HepG2 (cell line): ENCODE data around the gene KRTAP1-1. TPM values are rescaled to one million over a fixed set of nuclear protein-coding genes. Genes with fewer than 3 reads are reported as not detected.
A peak's percentile ranks its signal among the peaks of the same experiment; 100 is the strongest.

Experiments used
- HDAC1 ChIP-seq: sonication (generic); formaldehyde crosslinking; IDR thresholded peaks from 2 replicates; pipeline ENCODE4 v1.5.1; 2020; ENCODE audit warnings: mild to moderate bottlenecking, missing genetic modification reagents
- NR2F1 ChIP-seq, 2 experiments: fragments of 450-650 bp in 1 of 2; formaldehyde crosslinking in 1 of 2; IDR thresholded peaks; 2 replicates each; pipeline versions ENCODE4 v1.5.0 to v1.6.1; 2016 to 2020; ENCODE audit warnings: mild to moderate bottlenecking in 1 of 2, missing compliant biosample characterization in 1 of 2, missing genetic modification reagents in 1 of 2, moderate library complexity in 1 of 2
- SAP130 ChIP-seq: IDR thresholded peaks from 2 replicates; pipeline ENCODE4 v1.6.1; 2016; ENCODE audit warnings: low read depth
- polyA plus RNA-seq, 8 experiments: library from polyadenylated mRNA; depleted of rRNA in 3 of 8; stranded (reverse) in 7 of 8; unstranded in 1 of 8; fragments of >200 nt; fragmentation: Illumina TruSeq in 4 of 8; extraction: Trizol in 4 of 8; gene quantifications; 2 replicates each; pipeline versions ENCODE4 v1.2.1 to v1.2.3, GENCODE V29; 2011 to 2016; ENCODE audit warnings: low read depth in 4 of 8, missing spikeins in 1 of 8, mixed read lengths in 1 of 8; ENCODE audit not compliant: insufficient read depth in 1 of 8
- total RNA-seq, 5 experiments: library from RNA; depleted of rRNA; stranded (reverse); fragments of >200 nt; fragmentation: Illumina TruSeq; extraction: Trizol; gene quantifications; 2 replicates each; pipeline ENCODE4 v1.2.3, GENCODE V29; 2016; ENCODE audit warnings: low read depth in 1 of 5
- TF ChIP-seq, protein P1 (sequence below): IDR thresholded peaks from 2 replicates; pipeline ENCODE4 v1.6.1; 2016; ENCODE audit warnings: mild to moderate bottlenecking
- TF ChIP-seq, protein P2 (sequence below): sonication (generic); formaldehyde crosslinking; IDR thresholded peaks from 2 replicates; pipeline ENCODE4 v1.4.0; 2020; ENCODE audit warnings: missing genetic modification reagents
- TF ChIP-seq, protein P3 (sequence below): sonication (generic); formaldehyde crosslinking; IDR thresholded peaks from 2 replicates; pipeline ENCODE4 v1.4.0; 2020; ENCODE audit warnings: mild to moderate bottlenecking, missing genetic modification reagents, borderline replicate concordance
- TF ChIP-seq, protein P4 (sequence below): IDR thresholded peaks from 2 replicates; pipeline ENCODE4 v1.6.1; 2016; ENCODE audit warnings: low read depth

KRTAP1-1 gene
- total and polyA plus RNA-seq, 2 of the 13 experiments (the other 11 are each of a cell fraction or from before 2014, with no cell fraction given): not detected

DNA sequence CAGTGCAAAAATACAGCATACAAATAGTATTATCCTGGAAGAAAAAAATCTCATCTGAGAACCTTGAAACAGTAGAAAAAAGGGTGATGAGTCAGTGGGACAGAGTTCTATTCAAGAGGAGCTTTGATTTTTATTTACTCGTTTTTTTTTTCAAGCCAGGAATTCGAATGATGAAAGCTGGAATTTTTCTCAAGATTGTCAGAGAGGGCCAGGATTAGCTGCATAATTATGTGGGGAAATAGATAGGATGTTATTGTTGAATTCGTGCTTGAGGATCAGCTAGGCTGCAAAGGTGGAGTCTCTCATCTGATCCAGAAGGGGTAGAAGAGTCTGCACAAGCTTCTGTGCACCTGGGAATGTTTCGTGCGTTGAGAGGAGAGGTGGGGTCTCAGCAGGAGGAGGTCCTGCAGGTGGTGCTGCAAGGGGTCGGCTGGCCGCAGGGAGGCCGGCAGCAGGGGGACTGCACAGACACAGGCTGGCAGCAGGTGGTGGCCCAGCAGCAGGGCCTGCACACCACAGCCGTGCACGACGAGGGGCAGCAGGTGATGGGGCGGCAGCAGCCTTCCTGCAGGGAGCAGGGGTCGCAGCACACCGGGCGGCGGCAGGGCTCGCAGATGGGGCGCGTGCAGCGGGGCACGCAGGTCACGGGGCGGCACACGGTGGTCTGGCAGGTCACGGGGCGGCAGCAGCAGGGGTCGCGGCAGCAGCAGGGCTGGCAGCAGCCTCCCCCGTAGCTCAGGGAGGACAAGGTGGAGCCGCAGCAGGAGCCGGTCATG, 18.2 kb upstream of the KRTAP1-1 start (continued):
- TF ChIP-seq, protein P1, sequence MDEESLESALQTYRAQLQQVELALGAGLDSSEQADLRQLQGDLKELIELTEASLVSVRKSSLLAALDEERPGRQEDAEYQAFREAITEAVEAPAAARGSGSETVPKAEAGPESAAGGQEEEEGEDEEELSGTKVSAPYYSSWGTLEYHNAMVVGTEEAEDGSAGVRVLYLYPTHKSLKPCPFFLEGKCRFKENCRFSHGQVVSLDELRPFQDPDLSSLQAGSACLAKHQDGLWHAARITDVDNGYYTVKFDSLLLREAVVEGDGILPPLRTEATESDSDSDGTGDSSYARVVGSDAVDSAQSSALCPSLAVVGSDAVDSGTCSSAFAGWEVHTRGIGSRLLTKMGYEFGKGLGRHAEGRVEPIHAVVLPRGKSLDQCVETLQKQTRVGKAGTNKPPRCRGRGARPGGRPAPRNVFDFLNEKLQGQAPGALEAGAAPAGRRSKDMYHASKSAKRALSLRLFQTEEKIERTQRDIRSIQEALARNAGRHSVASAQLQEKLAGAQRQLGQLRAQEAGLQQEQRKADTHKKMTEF (CRISPR knock-in tag): peak; percentile 88
- peak; percentile 63 for TF ChIP-seq SAP130 (CRISPR knock-in tag)
- TF ChIP-seq, protein P2, sequence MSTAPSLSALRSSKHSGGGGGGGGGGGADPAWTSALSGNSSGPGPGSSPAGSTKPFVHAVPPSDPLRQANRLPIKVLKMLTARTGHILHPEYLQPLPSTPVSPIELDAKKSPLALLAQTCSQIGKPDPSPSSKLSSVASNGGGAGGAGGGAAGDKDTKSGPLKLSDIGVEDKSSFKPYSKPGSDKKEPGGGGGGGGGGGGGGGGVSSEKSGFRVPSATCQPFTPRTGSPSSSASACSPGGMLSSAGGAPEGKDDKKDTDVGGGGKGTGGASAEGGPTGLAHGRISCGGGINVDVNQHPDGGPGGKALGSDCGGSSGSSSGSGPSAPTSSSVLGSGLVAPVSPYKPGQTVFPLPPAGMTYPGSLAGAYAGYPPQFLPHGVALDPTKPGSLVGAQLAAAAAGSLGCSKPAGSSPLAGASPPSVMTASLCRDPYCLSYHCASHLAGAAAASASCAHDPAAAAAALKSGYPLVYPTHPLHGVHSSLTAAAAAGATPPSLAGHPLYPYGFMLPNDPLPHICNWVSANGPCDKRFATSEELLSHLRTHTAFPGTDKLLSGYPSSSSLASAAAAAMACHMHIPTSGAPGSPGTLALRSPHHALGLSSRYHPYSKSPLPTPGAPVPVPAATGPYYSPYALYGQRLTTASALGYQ (CRISPR knock-in tag): peak; percentile 91; the same call in 1 of the 2 replicates
- TF ChIP-seq, protein P3, sequence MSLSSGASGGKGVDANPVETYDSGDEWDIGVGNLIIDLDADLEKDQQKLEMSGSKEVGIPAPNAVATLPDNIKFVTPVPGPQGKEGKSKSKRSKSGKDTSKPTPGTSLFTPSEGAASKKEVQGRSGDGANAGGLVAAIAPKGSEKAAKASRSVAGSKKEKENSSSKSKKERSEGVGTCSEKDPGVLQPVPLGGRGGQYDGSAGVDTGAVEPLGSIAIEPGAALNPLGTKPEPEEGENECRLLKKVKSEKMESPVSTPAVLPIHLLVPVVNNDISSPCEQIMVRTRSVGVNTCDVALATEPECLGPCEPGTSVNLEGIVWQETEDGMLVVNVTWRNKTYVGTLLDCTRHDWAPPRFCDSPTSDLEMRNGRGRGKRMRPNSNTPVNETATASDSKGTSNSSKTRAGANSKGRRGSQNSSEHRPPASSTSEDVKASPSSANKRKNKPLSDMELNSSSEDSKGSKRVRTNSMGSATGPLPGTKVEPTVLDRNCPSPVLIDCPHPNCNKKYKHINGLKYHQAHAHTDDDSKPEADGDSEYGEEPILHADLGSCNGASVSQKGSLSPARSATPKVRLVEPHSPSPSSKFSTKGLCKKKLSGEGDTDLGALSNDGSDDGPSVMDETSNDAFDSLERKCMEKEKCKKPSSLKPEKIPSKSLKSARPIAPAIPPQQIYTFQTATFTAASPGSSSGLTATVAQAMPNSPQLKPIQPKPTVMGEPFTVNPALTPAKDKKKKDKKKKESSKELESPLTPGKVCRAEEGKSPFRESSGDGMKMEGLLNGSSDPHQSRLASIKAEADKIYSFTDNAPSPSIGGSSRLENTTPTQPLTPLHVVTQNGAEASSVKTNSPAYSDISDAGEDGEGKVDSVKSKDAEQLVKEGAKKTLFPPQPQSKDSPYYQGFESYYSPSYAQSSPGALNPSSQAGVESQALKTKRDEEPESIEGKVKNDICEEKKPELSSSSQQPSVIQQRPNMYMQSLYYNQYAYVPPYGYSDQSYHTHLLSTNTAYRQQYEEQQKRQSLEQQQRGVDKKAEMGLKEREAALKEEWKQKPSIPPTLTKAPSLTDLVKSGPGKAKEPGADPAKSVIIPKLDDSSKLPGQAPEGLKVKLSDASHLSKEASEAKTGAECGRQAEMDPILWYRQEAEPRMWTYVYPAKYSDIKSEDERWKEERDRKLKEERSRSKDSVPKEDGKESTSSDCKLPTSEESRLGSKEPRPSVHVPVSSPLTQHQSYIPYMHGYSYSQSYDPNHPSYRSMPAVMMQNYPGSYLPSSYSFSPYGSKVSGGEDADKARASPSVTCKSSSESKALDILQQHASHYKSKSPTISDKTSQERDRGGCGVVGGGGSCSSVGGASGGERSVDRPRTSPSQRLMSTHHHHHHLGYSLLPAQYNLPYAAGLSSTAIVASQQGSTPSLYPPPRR: peak; percentile 70; the same call in 1 of the 2 replicates
- TF ChIP-seq HDAC1 (CRISPR knock-in tag): peak; percentile 55; the same call in 1 of the 2 replicates
- peak in 1 of 2 experiments; percentile 64; a peak in 1 of 4 replicates for TF ChIP-seq NR2F1 (CRISPR knock-in tag; IDR thresholded peaks at IDR 0.05)
- TF ChIP-seq, protein P4, sequence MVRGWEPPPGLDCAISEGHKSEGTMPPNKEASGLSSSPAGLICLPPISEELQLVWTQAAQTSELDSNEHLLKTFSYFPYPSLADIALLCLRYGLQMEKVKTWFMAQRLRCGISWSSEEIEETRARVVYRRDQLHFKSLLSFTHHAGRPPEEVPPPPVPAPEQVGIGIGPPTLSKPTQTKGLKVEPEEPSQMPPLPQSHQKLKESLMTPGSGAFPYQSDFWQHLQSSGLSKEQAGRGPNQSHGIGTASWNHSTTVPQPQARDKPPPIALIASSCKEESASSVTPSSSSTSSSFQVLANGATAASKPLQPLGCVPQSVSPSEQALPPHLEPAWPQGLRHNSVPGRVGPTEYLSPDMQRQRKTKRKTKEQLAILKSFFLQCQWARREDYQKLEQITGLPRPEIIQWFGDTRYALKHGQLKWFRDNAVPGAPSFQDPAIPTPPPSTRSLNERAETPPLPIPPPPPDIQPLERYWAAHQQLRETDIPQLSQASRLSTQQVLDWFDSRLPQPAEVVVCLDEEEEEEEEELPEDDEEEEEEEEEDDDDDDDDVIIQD (CRISPR knock-in tag): peak; percentile 94
